A673 (cell line): ENCODE data around the gene VWA8. TPM values are rescaled to one million over a fixed set of nuclear protein-coding genes. Genes with fewer than 3 reads are reported as not detected.

ENCODE experiments used
- BruUV-seq: library from RNA; stranded (reverse); fragments of 400-500 nt; replicated peaks from 2 replicates; lab custom pipeline; 2021; lab: Mats Ljungman, UMichigan
- CTCF ChIA-PET: fragments of 300-600 bp; sonication (Branson Sonifier 250); formaldehyde crosslinking; loops from one replicate; lab custom pipeline; 2022; ENCODE audit warnings: antibody characterized with exemption; lab: Charles Lee
- POLR2A ChIA-PET: fragments of 300-600 bp; sonication (Branson Sonifier 250); formaldehyde crosslinking; loops from one replicate; lab custom pipeline; 2022; ENCODE audit warnings: antibody characterized with exemption; ENCODE audit not compliant: low non-redundant PET; lab: Charles Lee
- DNase-seq: peaks from one replicate; pipeline ENCODE4 v3.0.0-alpha.2; 2015; ENCODE audit warnings: low spot score
- H3K27ac ChIP-seq: fragments of 200-600 bp; sonication (generic); 2 replicates; pipeline ENCODE4 v1.5.1; 2016; ENCODE audit warnings: mixed run types, low read depth, mild to moderate bottlenecking, mixed read lengths, antibody characterized with exemption, low read length; ENCODE audit not compliant: poor library complexity, severe bottlenecking
- H3K27me3 ChIP-seq: fragments of 200-600 bp; sonication (generic); replicated peaks from 2 replicates; pipeline ENCODE4 v1.6.1; 2017; ENCODE audit warnings: mixed run types, low read depth, mild to moderate bottlenecking, mixed read lengths, antibody characterized with exemption, low read length; ENCODE audit not compliant: insufficient read depth, poor library complexity
- H3K36me3 ChIP-seq: fragments of 200-600 bp; sonication (generic); 2 replicates; pipeline ENCODE4 v1.6.1; 2016; ENCODE audit warnings: mixed run types, mild to moderate bottlenecking, mixed read lengths, antibody characterized with exemption, low read length; ENCODE audit not compliant: insufficient read depth, poor library complexity, severe bottlenecking
- H3K4me1 ChIP-seq: fragments of 200-600 bp; sonication (generic); 2 replicates; pipeline ENCODE4 v1.6.1; 2017; ENCODE audit warnings: mixed run types, mild to moderate bottlenecking, mixed read lengths, antibody characterized with exemption, low read length; ENCODE audit not compliant: insufficient read depth, poor library complexity, severe bottlenecking
- H3K4me3 ChIP-seq: fragments of 200-600 bp; sonication (generic); 2 replicates; pipeline ENCODE4 v1.5.1; 2016; ENCODE audit warnings: low read depth, mixed run types, mild to moderate bottlenecking, mixed read lengths, low read length; ENCODE audit not compliant: poor library complexity, severe bottlenecking
- H3K9me3 ChIP-seq: fragments of 200-600 bp; sonication (generic); 2 replicates; pipeline ENCODE4 v1.6.1; 2016; ENCODE audit warnings: mixed run types, low read depth, mild to moderate bottlenecking, mixed read lengths, antibody characterized with exemption, low read length; ENCODE audit not compliant: poor library complexity, severe bottlenecking
- EZH2 ChIP-seq: fragments of 200-600 bp; sonication (generic); IDR thresholded peaks from 2 replicates; pipeline ENCODE4 v1.6.1; 2017; ENCODE audit warnings: borderline replicate concordance, low read depth, mild to moderate bottlenecking, mixed read lengths, antibody characterized with exemption, low read length; ENCODE audit not compliant: poor library complexity, severe bottlenecking
- intact Hi-C: fragments of 100-400 bp; cut with micrococcal nuclease; formaldehyde crosslinking; loops from one replicate; pipeline ENCODE4 v1.10.0; 2022; ENCODE audit not compliant: unreplicated experiment
- total RNA-seq: library from RNA; stranded (reverse); gene quantifications from 2 replicates; pipeline ENCODE4 v1.2.3, GENCODE V29; 2021
- TF ChIP-seq, protein P1 (sequence below): fragments of 300-800, 200-600 bp; sonication (generic); conservative IDR thresholded peaks from 2 replicates; pipeline ENCODE4 v1.5.1; 2017; ENCODE audit warnings: low read depth, mild to moderate bottlenecking, antibody characterized with exemption, low read length, moderate library complexity, mixed read lengths

Gene VWA8
- total RNA-seq, 1 experiment from 2014 or later: 18.5 TPM

GRCh38 chr13:41919741-41920487 lies 41.0 kb downstream of the VWA8 start:
- H3K4me3 ChIP-seq: no peak overlapping the region
- BruUV-seq: no TSS peak
- H3K27me3 ChIP-seq: no peaks in the 10 kb centered on the region
- H3K27ac ChIP-seq: no peak overlapping the region
- peaks cover 8% of the 10 kb centered on the region for H3K4me1 ChIP-seq
- no peak for DNase-seq
- intact Hi-C loops: no loop called here
- H3K36me3 ChIP-seq: no peaks in the 10 kb centered on the region
- TF ChIP-seq, protein P1, sequence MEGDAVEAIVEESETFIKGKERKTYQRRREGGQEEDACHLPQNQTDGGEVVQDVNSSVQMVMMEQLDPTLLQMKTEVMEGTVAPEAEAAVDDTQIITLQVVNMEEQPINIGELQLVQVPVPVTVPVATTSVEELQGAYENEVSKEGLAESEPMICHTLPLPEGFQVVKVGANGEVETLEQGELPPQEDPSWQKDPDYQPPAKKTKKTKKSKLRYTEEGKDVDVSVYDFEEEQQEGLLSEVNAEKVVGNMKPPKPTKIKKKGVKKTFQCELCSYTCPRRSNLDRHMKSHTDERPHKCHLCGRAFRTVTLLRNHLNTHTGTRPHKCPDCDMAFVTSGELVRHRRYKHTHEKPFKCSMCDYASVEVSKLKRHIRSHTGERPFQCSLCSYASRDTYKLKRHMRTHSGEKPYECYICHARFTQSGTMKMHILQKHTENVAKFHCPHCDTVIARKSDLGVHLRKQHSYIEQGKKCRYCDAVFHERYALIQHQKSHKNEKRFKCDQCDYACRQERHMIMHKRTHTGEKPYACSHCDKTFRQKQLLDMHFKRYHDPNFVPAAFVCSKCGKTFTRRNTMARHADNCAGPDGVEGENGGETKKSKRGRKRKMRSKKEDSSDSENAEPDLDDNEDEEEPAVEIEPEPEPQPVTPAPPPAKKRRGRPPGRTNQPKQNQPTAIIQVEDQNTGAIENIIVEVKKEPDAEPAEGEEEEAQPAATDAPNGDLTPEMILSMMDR: no peak
- TF ChIP-seq EZH2: no peak
- ChIA-PET POLR2A (no interaction called here), CTCF (interaction anchor here (0.5 kb wide), 1 partner anchor 9 kb away, joined by 3 read pairs; no protein-coding TSS in a partner anchor)
- H3K9me3 ChIP-seq: peaks cover 16% of the 10 kb centered on the region

- Histone ChIP-seq H3K4me3 (no peak overlapping the region), H3K9me3 (peaks cover 8% of the 10 kb centered on the region), H3K4me1 (peaks cover 8% of the 10 kb centered on the region), H3K27me3 (no peaks in the 10 kb centered on the region), H3K36me3 (no peaks in the 10 kb centered on the region), H3K27ac (no peak overlapping the region)
- DNase-seq: no peak
- ChIA-PET POLR2A (no interaction called here), CTCF (no interaction called here)
- TF ChIP-seq EZH2: no peak
- TF ChIP-seq, protein P1: no peak
- intact Hi-C loops: no loop called here
- BruUV-seq: no TSS peak
Measured at GRCh38 chr13:41919031-41919740, 41.7 kb downstream of the VWA8 start.

DNA sequence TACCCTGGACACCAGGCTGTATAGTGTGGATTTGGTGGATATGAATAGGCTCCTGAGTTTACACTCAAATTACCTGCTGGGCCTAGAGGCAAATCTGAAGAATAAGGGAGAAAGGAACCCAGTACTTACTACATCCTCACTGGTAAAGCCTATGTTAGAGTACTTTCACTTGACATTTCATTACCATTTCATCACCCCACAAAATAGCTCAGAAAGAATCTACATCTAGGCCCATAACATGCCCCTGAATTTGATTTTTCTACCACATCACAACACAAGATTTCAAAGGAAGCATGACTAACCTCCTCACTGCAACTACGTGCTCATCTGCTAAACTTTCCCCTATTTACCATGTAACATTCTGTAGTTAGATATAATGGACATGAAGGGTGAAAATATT lies 43.3 kb downstream of the VWA8 start:
- Histone ChIP-seq H3K4me1 (peaks cover 8% of the 10 kb centered on the region), H3K27me3 (no peaks in the 10 kb centered on the region), H3K27ac (no peak overlapping the region), H3K4me3 (no peak overlapping the region), H3K36me3 (no peaks in the 10 kb centered on the region), H3K9me3 (no peaks in the 10 kb centered on the region)
- CTCF ChIA-PET: no interaction called here
- intact Hi-C loops: no loop called here
- TF ChIP-seq EZH2: no peak
- TF ChIP-seq, protein P1: no peak
- BruUV-seq: no TSS peak
- POLR2A ChIA-PET: no interaction called here
- no peak for DNase-seq
